AG09309 (cell line): Measurements from ENCODE around the gene FAM168A.

ENCODE experiments used
- DNase-seq: peaks from one replicate; pipeline ENCODE4 v3.0.0-alpha.2; 2010; ENCODE audit warnings: low read depth
- H3K4me3 ChIP-seq: 2 replicates; pipeline ENCODE4 v1.5.1; 2011; ENCODE audit warnings: mild to moderate bottlenecking, low read depth, low read length, moderate library complexity; ENCODE audit not compliant: control insufficient read depth
- CTCF ChIP-seq: IDR thresholded peaks from 2 replicates; pipeline ENCODE4 v1.5.1; 2011; ENCODE audit warnings: mild to moderate bottlenecking, low read depth, low read length, inconsistent platforms; ENCODE audit not compliant: insufficient read depth, control insufficient read depth; ENCODE audit errors: missing control alignments

Gene FAM168A

GRCh38 chr11:73401217-73401923 lies 196.5 kb downstream of the FAM168A start:
- TF ChIP-seq CTCF, result no peak
- H3K4me3 ChIP-seq, result no peak overlapping the region
- DNase-seq, result no peak

GRCh38 chr11:73400293-73400692 lies 197.6 kb downstream of the FAM168A start:
- H3K4me3 ChIP-seq, result no peak overlapping the region
- DNase-seq, result no peak
- no peak for TF ChIP-seq CTCF

DNA sequence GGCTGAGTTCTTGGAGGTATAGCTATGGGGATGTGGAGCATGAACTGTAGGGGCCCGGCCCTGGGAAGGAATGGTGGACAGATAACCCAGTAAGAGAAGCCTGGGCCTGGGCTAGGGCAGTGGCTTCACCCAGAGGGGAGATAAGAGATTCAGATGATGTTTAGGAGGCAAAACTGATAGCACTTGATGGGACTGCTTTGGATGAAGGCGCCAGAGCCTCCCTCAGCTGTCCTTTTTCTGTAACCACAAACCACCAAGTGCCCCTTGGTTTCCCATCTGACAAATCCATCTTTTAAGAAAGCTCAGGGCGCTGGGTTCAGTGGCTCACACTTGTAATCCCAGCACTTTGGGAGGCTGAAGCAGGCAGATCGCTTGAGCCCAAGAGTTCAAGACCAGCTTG lies 198.3 kb downstream of the FAM168A start:
- DNase-seq, result no peak
- TF ChIP-seq CTCF, result no peak
- no peak overlapping the region for H3K4me3 ChIP-seq

DNA sequence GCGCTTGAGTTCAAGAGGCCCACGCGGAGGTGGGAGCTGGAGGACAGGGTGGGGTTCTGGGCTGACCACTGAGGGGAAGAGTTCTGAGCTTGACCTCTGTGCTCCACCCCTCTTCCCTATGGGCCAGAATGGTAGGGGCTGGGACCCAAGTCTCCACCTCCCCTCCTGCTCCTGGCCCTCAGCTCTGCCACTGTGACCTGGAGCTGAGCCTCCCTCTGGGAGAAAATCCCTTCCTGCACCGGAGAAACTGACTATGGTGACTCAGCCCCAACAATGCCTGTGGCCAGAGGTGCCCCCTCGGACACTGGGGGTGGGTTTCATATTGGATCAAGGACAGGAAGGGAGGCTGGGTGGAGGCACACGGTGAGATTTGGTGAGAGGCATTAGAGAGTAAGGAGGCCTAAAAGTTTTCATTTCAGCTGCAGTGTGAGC lies 198.7 kb downstream of the FAM168A start:
- TF ChIP-seq CTCF, result no peak
- H3K4me3 ChIP-seq, result no peak overlapping the region
- no peak for DNase-seq

DNA sequence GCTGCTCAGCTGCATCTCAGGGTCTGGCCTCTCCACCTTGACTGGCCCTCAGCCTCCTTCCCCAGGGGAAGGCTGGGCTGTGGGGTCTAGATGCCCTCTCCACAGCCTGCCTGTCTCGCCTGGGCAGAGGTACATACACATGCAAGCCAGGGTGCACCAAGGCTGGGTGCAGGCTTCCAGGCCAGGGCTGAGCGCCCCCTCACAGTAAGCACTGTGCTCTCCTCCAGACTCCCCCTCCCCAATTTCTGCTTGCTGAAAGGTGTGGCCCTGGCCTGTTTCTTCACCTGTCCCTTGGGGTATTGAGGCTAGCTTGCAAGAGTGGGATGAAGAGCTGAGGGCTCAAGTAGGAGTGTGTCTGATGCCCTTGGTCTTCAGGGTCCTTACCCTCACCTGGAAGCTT lies 199.2 kb downstream of the FAM168A start:
- no peak for DNase-seq
- no peak for TF ChIP-seq CTCF
- H3K4me3 ChIP-seq, result no peak overlapping the region

DNA sequence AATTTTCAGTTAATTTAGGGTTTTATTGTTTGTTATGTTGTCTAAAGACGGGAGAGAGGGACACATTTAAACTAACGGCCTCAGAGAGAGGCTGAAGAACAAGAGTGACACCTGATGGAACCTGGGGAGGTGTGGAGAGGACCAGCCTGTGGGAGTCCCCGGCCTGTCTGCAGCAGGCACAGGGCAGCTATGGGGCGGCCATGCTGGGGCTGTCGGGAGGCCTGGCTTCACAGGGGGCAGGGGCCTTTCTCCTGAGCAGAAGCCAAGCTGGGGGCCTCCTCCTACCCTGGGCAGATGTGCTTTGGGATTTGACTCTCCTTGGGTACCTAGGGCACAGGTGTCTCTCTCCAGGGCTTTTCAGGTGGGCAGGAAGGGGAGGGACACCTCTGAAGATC lies 199.8 kb downstream of the FAM168A start:
- no peak overlapping the region for H3K4me3 ChIP-seq
- no peak for TF ChIP-seq CTCF
- DNase-seq, result no peak

DNA sequence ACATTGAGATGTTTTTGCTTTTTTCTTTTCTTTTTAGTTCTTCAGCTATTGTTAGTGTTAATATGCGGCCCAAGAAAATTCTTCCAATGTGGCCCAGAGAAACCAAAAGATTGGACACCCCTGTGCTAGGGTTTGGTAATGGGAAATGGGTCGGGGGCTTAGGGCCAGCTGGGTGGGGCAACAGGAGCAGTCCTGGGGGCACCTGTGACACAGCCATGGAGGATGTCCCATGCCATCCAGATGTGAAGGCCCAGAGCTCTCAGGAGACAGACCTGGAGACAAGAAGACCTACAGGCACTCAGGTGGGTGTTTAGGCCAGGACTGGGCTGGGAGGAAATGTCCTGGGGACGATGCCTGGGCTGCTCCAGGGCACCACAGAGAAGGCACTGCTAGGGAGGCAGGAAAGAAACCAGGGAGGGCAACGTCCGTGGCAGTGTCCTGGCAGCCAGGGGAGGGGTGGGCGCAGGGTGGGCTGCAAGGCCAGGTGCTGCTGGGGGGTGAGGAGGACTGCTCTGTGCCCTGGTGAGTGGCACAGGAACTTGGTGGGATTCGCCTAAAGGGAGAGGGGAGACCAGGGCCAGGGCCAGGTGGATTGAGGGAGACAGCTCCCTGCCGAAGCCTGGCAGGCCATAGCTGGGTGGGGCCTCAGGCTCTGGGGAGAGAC lies 200.3 kb downstream of the FAM168A start:
- no peak for TF ChIP-seq CTCF
- DNase-seq, result no peak
- H3K4me3 ChIP-seq, result no peak overlapping the region
